Measurements from ENCODE around the gene SYP. TPM values are rescaled to one million over a fixed set of nuclear protein-coding genes. Genes with fewer than 3 reads are reported as not detected.

SYP gene
- total and polyA plus RNA-seq, 9 of the 15 experiments (the other 6 are each of a cell fraction or from before 2014, with no cell fraction given): 0.48 to 5.1 (median 2.6) TPM

DNA sequence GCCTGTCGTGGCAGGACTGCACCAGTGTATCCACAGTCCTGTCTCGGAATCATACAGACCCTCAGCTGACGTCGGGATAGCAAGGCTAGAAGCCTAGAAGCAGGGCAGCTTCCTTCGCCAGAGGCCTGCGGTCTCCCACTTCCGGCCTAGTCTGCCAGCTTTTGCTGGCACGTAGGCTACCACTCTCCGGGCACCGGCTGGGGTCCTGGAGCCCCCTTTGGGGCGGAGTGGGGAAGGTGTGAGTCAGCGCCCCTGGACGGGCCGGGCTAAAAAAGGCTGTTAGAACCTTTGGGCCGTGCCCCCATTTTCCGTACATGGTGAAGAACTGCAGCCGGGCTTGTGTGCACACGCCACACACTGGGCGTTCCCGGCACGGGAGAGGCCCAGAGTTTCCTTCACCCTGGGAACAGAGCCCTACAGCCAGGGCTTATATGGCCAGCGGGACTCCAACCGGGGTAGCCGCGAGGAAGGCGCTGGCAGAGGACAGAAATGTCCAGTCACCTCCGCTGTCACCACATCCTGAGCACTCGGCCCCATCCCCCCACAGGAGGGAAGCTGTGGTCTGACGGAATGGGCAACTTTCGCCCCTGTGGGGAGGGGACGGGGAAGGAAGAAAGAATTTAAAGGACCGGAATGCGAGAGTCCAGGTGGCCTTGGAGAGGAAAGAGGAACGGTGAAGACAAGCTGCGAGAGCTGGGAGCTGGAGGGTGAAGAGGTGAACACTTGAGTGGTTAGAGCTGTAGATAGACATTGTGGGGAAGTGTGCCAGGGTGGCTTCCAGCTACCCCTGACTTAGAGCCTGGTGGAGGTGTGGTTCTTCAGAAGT lies 32.9 kb downstream of the SYP start (continued):
- TF ChIP-seq, protein P1, sequence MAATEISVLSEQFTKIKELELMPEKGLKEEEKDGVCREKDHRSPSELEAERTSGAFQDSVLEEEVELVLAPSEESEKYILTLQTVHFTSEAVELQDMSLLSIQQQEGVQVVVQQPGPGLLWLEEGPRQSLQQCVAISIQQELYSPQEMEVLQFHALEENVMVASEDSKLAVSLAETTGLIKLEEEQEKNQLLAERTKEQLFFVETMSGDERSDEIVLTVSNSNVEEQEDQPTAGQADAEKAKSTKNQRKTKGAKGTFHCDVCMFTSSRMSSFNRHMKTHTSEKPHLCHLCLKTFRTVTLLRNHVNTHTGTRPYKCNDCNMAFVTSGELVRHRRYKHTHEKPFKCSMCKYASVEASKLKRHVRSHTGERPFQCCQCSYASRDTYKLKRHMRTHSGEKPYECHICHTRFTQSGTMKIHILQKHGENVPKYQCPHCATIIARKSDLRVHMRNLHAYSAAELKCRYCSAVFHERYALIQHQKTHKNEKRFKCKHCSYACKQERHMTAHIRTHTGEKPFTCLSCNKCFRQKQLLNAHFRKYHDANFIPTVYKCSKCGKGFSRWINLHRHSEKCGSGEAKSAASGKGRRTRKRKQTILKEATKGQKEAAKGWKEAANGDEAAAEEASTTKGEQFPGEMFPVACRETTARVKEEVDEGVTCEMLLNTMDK (IDR thresholded peaks at IDR 0.05; ENCODE audit: borderline replicate concordance, insufficient read depth, low read depth, low read length, poor library complexity, severe bottlenecking): no peak
- TF ChIP-seq TAF15 (IDR thresholded peaks at IDR 0.05; ENCODE audit: low read depth, low read length) (no peak), HIVEP1 (CRISPR knock-in tag; IDR thresholded peaks at IDR 0.05) (no peak), EP300 (IDR thresholded peaks at IDR 0.05; ENCODE audit: low read length) (peak; percentile 75), HNRNPLL (IDR thresholded peaks at IDR 0.05; ENCODE audit: low read depth, low read length, poor library complexity, severe bottlenecking) (no peak), ZFP36 (IDR thresholded peaks at IDR 0.05; ENCODE audit: low read depth, low read length, partially characterized antibody) (no peak), NR2F6 (CRISPR knock-in tag; IDR thresholded peaks at IDR 0.05) (no peak), HCFC1 (IDR thresholded peaks at IDR 0.05; ENCODE audit: low read depth, low read length) (0 out of 2 replicates have a peak, but pooled peaks have one; percentile 6), U2AF2 (optimal IDR thresholded peaks at IDR 0.05; ENCODE audit: low read depth, low read length) (no peak), POLR3A (IDR thresholded peaks at IDR 0.05; ENCODE audit: borderline replicate concordance, extremely low read depth, insufficient read depth, insufficient read length) (no peak), PTRF (tag; IDR thresholded peaks at IDR 0.05) (no peak)
- TF ChIP-seq, protein P2, sequence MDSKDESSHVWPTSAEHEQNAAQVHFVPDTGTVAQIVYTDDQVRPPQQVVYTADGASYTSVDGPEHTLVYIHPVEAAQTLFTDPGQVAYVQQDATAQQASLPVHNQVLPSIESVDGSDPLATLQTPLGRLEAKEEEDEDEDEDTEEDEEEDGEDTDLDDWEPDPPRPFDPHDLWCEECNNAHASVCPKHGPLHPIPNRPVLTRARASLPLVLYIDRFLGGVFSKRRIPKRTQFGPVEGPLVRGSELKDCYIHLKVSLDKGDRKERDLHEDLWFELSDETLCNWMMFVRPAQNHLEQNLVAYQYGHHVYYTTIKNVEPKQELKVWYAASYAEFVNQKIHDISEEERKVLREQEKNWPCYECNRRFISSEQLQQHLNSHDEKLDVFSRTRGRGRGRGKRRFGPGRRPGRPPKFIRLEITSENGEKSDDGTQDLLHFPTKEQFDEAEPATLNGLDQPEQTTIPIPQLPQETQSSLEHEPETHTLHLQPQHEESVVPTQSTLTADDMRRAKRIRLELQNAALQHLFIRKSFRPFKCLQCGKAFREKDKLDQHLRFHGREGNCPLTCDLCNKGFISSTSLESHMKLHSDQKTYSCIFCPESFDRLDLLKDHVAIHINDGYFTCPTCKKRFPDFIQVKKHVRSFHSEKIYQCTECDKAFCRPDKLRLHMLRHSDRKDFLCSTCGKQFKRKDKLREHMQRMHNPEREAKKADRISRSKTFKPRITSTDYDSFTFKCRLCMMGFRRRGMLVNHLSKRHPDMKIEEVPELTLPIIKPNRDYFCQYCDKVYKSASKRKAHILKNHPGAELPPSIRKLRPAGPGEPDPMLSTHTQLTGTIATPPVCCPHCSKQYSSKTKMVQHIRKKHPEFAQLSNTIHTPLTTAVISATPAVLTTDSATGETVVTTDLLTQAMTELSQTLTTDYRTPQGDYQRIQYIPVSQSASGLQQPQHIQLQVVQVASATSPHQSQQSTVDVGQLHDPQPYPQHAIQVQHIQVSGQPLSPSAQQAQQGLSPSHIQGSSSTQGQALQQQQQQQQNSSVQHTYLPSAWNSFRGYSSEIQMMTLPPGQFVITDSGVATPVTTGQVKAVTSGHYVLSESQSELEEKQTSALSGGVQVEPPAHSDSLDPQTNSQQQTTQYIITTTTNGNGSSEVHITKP (IDR thresholded peaks at IDR 0.05; ENCODE audit: partially characterized antibody): peak; percentile 93
- TF ChIP-seq, protein P3, sequence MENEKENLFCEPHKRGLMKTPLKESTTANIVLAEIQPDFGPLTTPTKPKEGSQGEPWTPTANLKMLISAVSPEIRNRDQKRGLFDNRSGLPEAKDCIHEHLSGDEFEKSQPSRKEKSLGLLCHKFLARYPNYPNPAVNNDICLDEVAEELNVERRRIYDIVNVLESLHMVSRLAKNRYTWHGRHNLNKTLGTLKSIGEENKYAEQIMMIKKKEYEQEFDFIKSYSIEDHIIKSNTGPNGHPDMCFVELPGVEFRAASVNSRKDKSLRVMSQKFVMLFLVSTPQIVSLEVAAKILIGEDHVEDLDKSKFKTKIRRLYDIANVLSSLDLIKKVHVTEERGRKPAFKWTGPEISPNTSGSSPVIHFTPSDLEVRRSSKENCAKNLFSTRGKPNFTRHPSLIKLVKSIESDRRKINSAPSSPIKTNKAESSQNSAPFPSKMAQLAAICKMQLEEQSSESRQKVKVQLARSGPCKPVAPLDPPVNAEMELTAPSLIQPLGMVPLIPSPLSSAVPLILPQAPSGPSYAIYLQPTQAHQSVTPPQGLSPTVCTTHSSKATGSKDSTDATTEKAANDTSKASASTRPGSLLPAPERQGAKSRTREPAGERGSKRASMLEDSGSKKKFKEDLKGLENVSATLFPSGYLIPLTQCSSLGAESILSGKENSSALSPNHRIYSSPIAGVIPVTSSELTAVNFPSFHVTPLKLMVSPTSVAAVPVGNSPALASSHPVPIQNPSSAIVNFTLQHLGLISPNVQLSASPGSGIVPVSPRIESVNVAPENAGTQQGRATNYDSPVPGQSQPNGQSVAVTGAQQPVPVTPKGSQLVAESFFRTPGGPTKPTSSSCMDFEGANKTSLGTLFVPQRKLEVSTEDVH (IDR thresholded peaks at IDR 0.05; ENCODE audit: low read depth, partially characterized antibody): no peak
- TF ChIP-seq, protein P4, sequence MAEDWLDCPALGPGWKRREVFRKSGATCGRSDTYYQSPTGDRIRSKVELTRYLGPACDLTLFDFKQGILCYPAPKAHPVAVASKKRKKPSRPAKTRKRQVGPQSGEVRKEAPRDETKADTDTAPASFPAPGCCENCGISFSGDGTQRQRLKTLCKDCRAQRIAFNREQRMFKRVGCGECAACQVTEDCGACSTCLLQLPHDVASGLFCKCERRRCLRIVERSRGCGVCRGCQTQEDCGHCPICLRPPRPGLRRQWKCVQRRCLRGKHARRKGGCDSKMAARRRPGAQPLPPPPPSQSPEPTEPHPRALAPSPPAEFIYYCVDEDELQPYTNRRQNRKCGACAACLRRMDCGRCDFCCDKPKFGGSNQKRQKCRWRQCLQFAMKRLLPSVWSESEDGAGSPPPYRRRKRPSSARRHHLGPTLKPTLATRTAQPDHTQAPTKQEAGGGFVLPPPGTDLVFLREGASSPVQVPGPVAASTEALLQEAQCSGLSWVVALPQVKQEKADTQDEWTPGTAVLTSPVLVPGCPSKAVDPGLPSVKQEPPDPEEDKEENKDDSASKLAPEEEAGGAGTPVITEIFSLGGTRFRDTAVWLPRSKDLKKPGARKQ (CRISPR knock-in tag; IDR thresholded peaks at IDR 0.05): no peak
